ENCODE data around the gene P3H3. TPM values are rescaled to one million over a fixed set of nuclear protein-coding genes. Genes with fewer than 3 reads are reported as not detected.

The P3H3 gene
- total RNA-seq, 1 donor = 53.9 TPM

GRCh38 chr12:6817662-6818157 lies 10.5 kb upstream of the P3H3 start:
- no peak for TF ChIP-seq CTCF (IDR thresholded peaks at IDR 0.05; ENCODE audit: insufficient read depth, low read length)
- DNase-seq (ENCODE audit: low read depth) = no peak
- H3K4me3 ChIP-seq (ENCODE audit: low read depth, low read length) = no peak overlapping the region

GRCh38 chr12:6818222-6818621 lies 10.0 kb upstream of the P3H3 start:
- no peak overlapping the region for H3K4me3 ChIP-seq (ENCODE audit: low read depth, low read length)
- TF ChIP-seq CTCF (IDR thresholded peaks at IDR 0.05; ENCODE audit: insufficient read depth, low read length) = no peak
- no peak for DNase-seq (ENCODE audit: low read depth)

GRCh38 chr12:6818645-6819044 lies 9.6 kb upstream of the P3H3 start:
- TF ChIP-seq CTCF (IDR thresholded peaks at IDR 0.05; ENCODE audit: insufficient read depth, low read length) = no peak

GRCh38 chr12:6819106-6820030 lies 8.8 kb upstream of the P3H3 start:
- TF ChIP-seq CTCF (IDR thresholded peaks at IDR 0.05; ENCODE audit: insufficient read depth, low read length) = no peak
- no peak for DNase-seq (ENCODE audit: low read depth)
- no peak overlapping the region for H3K4me3 ChIP-seq (ENCODE audit: low read depth, low read length)

More at GRCh38 chr12:6818645-6819044, 9.6 kb upstream of the P3H3 start:
- DNase-seq (ENCODE audit: low read depth) = no peak
- H3K4me3 ChIP-seq (ENCODE audit: low read depth, low read length) = no peak overlapping the region

- no peak overlapping the region for H3K4me3 ChIP-seq (ENCODE audit: low read depth, low read length)
- TF ChIP-seq CTCF (IDR thresholded peaks at IDR 0.05; ENCODE audit: insufficient read depth, low read length) = no peak
- DNase-seq (ENCODE audit: low read depth) = no peak
Measured at GRCh38 chr12:6820166-6820565, 8.0 kb upstream of the P3H3 start.

GRCh38 chr12:6821591-6822425 lies 6.4 kb upstream of the P3H3 start, which contains the start of gene GPR162:
TSS of gene GPR162 (plus strand) at chr12:6821821. CDS start at chr12:6823899, 2,078 bp downstream.
- H3K4me3 ChIP-seq (ENCODE audit: low read depth, low read length) = peak within 1 kb of the TSS; percentile 65
- no peak for TF ChIP-seq CTCF (IDR thresholded peaks at IDR 0.05; ENCODE audit: insufficient read depth, low read length)
- DNase-seq (ENCODE audit: low read depth) = peak; percentile 48
